Superior temporal gyrus (tissue), 1 donor: ENCODE data around the gene CEACAM8.
"Not testable (repeated sequence)": the region's sequence is repeated elsewhere in the genome, so short reads cannot be mapped to it uniquely, and the experiment has no call there.

Source experiments
- DNase-seq: peaks from one replicate; pipeline ENCODE4 v3.0.0-alpha.2; 2016; ENCODE audit errors: extremely low spot score

Gene CEACAM8

DNA sequence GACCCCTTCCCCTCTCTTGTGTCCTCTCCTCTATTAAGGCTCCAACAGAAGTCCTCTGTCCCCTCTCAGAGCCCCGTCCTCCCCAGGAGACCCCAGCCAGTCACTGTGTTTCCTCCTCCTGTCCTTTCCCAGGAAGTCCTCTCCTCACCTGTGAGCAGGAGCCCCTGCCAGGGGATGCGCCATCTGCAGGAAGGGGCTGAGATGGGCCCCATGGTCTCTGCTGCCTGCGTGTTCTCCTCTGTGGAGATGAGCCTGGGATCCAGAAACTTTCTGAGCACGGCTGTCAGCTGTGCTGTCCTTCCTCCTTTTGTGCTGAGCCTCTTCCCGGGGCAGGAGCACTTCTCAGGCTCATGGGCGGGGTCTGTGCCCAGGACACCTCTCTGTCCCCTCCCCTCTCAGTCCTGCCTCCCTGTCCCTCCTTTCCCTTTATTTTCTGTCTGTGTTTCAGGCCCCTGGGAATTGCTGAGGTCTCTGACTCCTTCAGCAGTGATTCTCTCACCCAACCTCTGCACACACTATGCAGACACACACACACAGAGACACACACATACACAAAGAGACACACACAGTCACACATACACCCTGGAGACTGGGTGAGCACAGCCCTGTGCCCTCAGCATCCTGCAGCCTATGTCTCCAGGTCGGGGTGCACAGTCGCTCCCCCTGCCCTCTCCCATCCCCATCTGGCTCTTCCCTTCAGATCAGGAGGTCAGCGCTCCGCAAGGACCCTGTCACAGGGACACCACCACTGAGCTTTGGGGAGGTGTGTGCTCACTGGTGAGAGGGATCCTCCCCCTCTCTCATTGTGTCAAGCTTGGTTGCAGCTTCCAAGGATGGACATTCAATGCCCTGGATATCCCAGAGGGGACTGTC lies at the start of gene CEACAM8:
Gene CEACAM8, minus strand, starts transcription at position 308 of the 873 bp plus-strand sequence. Its CDS starts 96 bp downstream, at position 212.
- DNase-seq = no peak

DNA sequence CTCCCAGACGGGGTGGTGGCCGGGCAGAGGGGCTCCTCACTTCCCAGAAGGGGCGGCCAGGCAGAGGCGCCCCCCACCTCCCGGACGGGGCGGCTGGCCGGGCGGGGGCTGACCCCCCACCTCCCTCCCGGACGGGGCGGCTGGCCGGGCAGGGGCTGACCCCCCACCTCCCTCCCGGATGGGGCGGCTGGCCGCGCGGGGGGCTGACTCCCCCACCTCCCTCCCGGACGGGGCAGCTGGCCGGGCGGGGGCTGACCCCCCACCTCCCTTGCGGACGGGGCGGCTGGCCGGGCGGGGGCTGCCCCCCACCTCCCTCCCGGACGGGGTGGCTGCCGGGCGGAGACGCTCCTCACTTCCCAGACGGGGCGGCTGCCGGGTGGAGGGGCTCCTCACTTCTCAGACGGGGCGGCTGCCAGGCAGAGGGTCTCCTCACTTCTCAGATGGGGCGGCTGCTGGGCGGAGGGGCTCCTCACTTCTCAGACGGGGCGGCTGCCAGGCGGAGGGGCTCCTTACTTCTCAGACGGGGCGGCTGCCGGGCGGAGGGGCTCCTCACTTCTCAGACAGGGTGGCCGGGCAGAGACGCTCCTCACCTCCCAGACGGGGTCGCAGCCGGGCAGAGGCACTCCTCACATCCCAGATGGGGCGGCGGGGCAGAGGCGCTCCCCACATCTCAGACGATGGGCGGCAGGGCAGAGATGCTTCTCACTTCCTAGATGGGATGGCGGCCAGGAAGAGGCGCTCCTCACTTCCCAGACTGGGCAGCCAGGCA lies 44.8 kb upstream of the CEACAM8 start:
- DNase-seq = not testable (repeated sequence)

DNA sequence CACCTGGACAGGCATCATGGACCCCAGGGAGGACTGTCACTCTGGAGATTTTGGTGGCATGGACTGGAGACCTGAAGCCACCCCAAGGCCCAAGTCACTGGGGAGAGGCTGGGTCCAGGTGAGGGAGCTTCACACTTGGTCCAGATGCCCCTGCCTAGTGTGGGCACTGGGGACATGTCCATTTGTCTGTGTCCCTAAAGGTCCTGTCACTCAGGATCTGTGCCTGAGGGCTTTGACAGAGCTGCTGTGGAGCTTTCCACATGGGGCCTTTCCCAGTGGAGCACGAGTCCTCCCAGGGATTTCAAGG lies 40.5 kb upstream of the CEACAM8 start:
- DNase-seq = no peak

DNA sequence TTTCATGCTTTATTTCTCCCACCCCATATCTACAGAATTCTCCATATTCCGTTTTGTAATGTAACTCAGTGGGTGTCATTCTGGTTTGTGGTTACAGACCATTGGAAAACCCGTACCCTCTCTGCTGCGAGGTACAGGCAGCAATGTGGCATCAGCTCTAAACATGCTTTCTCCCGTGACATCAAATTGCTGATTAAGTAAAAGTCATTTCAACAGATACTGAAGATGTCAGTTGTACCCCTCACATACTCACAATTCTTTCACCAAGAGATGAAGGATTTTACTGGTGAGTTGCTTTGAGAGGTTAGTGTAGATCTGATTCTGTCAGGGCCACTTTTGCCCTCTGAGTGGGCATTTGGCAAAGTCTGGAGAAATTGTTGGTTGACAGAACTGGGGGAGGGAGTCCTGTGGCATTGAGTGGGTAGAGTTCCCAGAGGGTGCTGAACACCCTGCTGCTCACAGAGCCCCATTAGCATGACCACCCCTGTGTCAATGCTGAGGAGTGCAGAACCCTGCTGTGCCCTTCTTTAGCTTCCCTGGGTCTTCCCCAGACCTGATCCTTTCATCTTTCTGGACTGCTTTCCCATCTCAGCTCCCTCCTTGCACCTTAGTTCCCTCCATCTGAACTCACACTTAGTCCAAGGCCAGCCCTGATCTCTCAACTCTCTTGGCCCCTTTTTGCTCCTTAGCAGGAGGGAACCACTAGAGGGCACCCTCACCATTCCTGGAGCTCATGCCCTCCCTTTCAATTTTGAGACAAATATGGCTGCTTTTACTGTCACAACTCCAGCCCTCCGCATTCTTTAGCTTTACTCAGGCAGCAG lies 39.9 kb upstream of the CEACAM8 start:
- peak; percentile 20 for DNase-seq

DNA sequence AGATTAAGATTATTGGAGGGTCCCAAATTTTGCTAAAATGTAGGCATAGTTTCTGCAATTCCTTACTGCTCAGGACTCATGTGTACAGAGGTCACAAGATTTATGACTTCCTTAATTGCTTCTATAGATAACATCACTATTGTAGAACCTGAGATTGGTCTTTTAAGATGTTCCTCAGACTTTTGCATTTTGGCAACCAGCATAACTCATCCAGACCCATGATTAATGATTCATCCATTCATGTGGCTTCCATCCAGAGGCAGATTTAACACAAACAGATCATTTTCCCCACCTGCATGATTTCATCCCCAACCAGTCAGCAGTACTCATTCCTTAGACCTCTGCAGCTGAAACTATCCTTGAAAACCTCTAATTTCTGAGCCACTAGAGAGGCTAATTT lies 34.5 kb upstream of the CEACAM8 start:
- no peak for DNase-seq

DNA sequence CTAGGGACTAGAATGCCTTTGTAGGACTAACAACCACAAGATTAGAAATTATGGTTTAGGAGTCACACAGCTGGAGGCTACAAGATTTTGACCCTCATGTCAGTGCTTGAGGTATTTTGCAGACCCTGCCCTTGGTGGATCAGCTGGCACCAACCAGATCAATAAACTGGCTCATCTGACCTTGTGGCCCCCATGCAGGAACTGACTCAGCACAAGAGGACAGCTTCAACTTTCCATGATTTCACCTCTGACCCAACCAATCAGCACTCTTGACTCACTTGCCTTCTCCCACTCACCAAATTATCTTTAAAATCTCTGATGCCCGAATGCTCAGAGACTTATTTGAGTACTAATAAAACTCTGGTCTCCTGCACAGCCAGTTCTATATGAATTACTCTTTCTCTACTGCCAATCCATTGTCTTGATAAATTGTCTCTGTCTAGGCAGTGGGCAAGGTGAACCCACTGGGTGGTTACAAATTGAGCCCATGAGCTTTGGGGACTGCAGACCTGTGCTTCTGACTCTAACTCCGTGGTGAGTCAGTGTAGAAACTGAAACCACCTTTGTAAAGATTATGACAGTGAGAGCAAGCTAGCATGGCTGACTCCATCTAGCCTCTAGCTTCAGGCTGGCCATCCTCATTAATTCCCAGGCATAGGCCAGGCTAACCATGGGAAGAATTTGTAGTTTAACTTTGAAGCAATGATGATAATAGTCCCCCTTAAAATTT lies 33.9 kb upstream of the CEACAM8 start:
- DNase-seq = no peak

DNA sequence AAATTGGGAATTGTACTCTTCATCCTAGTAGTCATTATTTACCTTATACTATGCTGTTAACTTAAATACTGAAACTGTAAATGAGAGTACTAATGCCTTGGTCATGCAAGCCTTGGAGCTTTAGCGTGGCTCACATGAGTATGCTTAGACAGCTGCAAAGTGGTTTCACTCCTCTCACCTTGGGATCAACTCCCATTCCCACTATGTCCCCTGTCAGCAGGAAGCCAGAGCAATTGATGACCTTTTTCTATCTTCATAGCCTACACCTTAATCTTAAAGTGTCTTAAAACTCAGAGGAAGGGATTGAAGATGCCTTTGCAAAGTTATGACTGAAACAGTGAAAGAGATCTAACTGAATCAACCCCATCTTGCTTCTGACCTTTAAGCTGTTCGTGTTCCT lies 33.2 kb upstream of the CEACAM8 start:
- no peak for DNase-seq

DNA sequence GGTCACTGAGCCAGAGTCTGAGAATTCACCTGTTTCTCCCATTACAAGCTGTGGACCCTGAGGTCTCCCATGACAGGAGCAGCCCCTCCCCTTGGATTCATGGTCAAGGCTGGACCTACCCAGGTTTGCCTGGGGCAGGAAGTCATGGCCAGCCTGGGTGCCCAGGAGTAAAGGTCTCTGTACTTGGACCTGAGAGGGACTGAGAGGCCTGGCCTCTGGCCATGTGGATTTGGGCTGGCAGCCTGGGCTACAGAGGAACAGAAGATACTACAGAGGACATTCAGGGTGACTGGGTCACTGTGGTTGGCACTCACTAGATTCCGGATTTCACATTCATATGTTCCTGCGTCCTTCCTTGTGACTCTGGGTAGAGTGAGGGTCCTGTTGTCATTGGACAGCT lies 31.5 kb upstream of the CEACAM8 start:
- DNase-seq = no peak

DNA sequence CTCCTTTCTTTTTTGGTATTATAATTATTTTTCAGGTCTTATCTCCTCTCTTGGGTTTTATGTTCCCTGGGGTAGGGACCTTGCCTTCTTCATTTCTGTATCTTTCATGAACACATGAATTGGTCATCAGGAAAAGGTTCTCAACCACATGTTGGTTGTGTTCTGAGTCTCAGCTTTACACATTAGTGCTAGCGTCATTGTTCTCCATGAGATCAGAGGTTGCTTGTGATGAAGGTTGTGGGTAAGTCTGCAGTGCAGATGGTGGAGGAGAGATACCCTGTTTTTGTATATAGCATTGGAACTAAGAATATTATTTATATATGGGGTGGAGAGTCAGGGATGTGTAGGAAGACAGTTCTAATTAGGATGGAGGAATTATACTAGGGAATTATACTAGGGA lies 24.5 kb upstream of the CEACAM8 start:
- no peak for DNase-seq

DNA sequence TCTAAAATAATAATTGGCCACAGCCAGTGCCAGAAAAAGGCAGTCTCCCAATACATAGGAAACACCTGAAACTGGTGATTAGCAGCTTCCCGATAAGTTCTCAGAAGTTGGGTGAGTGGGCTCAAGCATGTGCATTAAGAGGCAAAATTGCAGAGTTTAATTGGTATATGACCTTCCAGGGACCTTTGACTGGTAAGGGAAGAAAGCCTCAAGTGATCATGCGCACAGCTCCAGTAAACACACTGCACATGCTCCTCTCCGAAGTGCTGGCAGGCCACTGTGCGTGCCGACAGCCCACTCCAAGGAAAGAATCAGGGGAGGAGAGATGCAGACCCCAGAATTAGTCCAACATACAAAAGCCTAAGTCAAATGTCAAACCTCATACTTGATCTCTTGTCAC lies 18.9 kb upstream of the CEACAM8 start:
- DNase-seq = no peak

DNA sequence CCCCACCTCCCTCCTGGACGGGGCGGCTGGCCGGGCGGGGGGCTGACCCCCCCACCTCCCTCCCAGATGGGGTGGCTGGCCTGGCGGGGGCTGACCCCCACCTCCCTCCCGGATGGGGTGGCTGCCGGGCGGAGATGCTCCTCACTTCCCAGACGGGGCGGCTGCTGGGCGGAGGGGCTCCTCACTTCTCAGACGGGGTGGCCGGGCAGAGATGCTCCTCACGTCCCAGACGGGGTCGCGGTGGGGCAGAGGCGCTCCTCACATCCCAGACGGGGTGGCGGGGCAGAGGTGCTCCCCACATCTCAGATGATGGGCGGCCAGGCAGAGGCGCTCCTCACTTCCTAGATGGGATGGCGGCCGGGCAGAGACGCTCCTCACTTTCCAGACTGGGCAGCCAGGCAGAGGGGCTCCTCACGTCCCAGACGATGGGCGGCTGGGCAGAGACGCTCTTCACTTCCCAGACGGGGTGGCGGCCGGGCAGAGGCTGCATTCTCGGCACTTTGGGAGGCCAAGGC lies 15.7 kb upstream of the CEACAM8 start:
- not testable (repeated sequence) for DNase-seq

DNA sequence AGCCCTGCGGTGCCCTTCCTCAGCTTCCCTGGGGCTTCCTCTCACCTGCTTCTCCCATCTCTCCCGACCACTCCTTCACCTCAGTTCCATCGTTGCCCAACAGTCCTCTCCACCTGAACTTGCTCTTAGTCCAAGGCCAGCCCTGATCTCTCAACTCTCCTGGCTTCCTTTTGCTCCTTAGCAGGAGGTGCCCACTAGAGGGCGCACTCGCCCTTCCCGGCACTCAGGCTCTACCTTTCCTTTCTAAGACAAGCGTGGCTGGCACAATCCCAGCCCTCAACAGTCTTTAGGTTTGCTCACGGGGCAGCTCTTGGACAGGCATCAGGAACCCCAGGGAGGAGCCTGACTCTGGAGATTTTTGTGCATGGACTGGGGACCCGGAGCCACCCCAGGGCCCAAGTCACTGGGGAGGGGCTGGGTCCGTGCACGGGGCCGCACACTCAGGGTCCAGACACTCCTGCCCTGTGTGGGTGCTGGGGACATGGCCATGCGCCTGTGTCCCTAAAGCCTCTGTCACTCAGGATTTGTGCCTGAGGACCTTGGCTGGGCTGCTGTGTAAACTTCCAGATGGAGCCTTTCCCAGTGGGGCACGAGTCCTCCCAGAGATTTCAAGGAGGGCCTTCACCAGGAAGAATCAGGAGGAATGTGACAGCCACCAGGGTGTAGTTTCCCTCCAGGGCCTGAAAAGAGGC lies 12.1 kb upstream of the CEACAM8 start:
- DNase-seq = peak; percentile 30

DNA sequence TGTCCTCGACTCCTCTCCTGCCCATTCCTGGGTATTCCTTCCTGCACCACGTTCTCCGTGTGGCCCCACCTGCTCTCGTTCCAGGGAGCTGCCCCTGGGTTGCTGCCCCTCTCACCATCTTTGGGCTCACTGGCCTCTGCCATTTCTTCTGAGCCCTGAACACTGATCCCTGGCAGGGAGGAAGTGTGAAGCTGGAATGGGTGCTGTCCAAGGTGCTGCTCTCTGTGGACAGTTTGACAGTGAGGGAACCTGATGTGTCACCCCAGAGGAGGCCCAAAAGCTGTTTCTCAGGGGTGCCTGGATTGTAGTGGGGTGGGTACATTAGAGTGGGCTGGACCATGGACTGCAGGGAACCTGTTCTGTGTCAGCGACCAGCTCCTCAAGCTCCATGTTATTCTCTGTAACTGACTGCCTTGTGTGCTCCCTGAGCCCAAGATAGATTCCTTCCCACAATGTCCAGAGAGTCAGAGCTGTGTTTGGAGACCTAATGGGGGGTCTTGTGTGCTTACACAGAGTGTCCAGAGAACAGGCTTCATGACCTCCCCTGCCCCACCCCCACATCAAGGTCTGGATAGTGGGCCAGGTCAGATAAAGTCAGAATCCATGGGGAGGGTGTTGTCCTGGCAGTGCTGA lies 7.2 kb upstream of the CEACAM8 start:
- no peak for DNase-seq

DNA sequence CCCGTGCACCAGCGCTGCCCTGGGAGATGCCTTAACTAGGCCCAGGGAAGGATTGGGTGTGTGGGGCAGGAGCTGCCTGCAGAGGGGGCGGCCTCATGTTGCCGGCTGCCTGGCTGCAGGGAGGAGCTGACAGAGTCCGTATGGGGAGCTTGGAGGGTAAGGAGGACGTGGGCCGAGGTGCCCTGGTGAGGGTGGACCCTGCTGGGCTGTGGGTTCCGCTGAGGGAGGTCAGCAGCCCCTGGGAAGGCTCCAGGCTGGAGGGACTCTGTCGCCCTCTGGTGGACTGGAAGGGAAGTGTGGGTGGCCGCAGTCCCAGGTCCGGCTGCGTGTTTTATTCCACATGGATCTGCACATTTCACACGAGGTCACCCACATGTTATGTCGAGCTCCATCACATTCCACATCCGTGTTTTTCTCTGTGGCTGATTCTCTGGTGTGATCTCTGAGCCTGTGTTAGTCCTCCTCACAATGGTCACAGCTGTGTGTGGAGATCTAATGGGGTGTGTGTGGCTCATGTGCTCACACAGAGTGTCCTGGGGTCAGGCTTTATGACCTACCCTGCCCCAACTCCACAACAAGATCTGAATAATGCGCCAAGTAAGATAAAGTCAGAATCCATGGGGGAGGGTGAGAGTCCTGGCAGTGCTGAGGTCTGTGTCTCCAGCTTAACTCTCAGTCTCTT lies 1.8 kb upstream of the CEACAM8 start:
- DNase-seq = peak; percentile 23

DNA sequence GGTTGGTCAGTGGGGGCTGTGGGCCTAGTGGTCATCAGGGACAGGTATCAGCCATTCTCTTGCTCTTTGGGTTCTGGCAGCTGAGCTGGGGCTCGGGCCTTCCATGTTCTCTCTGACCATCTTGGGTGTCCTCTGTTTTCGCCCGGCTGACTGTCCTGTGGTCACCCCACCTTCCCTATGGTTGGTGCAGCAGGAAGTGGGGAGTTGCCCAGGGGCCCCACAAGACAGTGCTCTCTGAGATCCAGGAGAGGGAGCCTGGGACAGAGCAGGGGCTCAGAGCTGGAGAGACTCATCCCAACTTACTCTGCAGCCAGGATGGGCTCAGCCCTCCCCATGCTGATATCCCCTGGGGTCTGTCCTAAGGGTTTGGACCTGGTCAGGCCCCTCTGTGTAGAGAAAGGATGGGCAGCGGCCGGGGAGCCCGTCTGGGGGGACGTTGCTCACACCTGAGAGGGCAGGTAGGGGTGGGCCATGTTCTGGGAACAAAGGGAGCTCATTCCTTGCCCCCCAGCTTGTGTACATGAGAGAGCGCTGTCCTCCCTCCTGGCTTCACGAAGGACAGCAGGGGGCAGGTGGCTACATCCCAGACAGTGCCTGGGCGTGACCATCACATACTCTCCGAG lies 937 bp upstream of the CEACAM8 start:
- DNase-seq = no peak

DNA sequence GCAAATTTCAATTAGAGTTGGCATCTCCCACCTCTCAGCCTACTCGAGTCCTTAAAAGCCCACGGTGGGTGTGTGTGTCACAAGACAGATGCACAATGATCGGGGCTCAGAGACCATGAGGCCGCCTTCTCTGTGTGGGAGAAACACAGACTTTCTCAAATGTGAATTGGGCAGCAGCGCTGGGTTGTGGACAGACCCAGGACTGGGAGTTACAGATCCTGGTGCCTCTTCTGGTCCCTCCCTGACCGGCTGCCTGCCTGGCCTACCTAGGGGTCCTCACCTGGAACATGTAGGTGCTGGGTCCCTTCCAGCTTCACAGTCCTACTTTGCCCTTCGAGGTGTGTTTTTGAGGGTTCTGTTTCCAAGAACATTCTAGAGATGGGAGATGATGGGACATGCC lies 4.9 kb downstream of the CEACAM8 start:
- DNase-seq = no peak

DNA sequence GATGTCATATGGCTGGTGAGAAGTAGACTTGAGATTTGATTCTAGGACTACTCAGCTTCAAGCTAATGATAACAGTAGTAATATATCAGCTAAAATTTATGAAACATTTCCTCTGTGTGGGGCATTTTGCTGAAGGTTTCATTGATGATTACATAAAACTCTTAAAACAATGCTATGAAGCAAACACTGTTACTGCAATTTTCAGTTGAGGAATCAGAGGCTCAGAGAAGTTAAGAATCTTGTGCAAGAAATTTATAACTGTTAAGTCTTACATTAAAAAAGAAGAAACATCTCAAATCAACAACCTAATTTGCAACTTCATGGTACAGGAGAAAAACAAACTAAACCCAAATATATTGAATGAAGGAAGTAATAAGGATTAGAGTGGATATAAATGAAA lies 10.3 kb downstream of the CEACAM8 start:
- no peak for DNase-seq

DNA sequence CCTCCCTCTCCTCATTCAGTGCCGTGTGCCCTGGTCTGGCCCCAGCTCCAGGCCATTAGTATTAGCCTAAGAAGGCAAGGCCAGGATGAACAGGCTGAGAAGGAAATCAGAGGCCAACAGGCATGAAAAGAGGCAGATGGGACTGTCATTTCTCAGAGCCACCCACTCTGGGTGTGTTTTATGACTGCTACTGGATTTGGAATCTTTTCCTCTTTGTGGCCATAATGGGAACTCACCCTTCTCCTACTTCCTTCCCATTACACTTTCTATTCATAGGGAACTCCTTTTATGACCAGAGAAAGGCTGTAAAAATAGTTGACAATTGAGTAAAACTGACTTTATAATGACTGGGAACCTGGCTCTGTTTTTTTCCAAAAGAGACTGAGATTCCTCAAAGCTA lies 17.7 kb downstream of the CEACAM8 start:
- no peak for DNase-seq

DNA sequence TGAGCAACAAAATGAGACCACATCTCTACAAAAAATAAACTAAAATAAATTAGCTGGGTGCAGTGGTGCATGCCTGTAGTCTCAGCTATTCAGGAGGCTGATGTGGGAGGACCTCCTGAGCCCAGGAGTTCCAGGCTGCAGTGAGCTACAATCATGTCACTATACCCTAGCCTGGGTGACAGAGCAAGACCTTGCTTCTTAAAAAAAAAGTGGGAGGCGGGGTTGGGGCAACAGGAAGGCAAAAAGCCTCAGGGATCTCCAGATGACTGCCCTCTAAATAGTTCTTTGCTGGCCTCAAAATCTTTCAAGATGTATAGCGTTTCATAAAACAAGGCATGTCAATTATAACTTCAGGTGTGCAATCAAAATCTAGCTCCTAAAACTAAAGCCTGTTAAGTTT lies 18.5 kb downstream of the CEACAM8 start:
- DNase-seq = no peak
